CD4-positive, CD25-positive, alpha-beta regulatory T cell (primary cell): ENCODE results near the gene AAR2. TPM values are rescaled to one million over a fixed set of nuclear protein-coding genes. Genes with fewer than 3 reads are reported as not detected.

Experiments used
- ATAC-seq, 2 donors: fragments of 150-1000 bp; cut with Tn5 transposase; one replicate each; pipeline ENCODE4 v1.10.0; 2021; ENCODE audit warnings: low read depth in 2 of 2, moderate number of reproducible peaks in 2 of 2, moderate library complexity in 1 of 2
- DNase-seq, 3 donors: peaks; one replicate each; pipeline versions ENCODE4 v3.0.0 to v3.0.0-alpha.2; 2012 to 2022; ENCODE audit warnings: mixed read lengths in 1 of 3
- H3K27ac ChIP-seq: one replicate; pipeline ENCODE4 v1.7.0; 2013; ENCODE audit warnings: mild to moderate bottlenecking, low read length; ENCODE audit not compliant: insufficient read depth, poor library complexity, severe bottlenecking
- H3K27me3 ChIP-seq: one replicate; pipeline ENCODE4 v1.7.0; 2013; ENCODE audit warnings: low read length; ENCODE audit not compliant: control insufficient read depth, insufficient read depth
- H3K36me3 ChIP-seq: one replicate; pipeline ENCODE4 v1.7.0; 2013; ENCODE audit warnings: mild to moderate bottlenecking, low read length, moderate library complexity; ENCODE audit not compliant: control insufficient read depth, insufficient read depth
- H3K4me1 ChIP-seq: 2 replicates; pipeline ENCODE4 v1.7.0; 2013; ENCODE audit warnings: mild to moderate bottlenecking, low read length; ENCODE audit not compliant: insufficient read depth, control insufficient read depth, poor library complexity, severe bottlenecking
- H3K4me3 ChIP-seq: one replicate; pipeline ENCODE4 v1.7.0; 2013; ENCODE audit warnings: low read depth, mild to moderate bottlenecking, low read length, moderate library complexity
- H3K9me3 ChIP-seq, 2 experiments: 1 replicate in 1 of 2; 2 replicates in 1 of 2; pipeline ENCODE4 v1.7.0; 2013; ENCODE audit warnings: low read length in 2 of 2, mild to moderate bottlenecking in 1 of 2, moderate library complexity in 1 of 2; ENCODE audit not compliant: control insufficient read depth in 2 of 2
- H3K27ac Mint-ChIP-seq, 3 donors: one replicate each; pipeline ENCODE4 v1.8.0; 2020 to 2022; ENCODE audit warnings: mild to moderate bottlenecking in 3 of 3, mixed read lengths in 3 of 3, moderate library complexity in 2 of 3
- H3K27me3 Mint-ChIP-seq: one replicate; pipeline ENCODE4 v1.8.0; 2022; ENCODE audit warnings: mild to moderate bottlenecking, mixed read lengths
- H3K36me3 Mint-ChIP-seq: one replicate; pipeline ENCODE4 v1.8.0; 2020; ENCODE audit warnings: mixed read lengths
- H3K4me1 Mint-ChIP-seq, 4 donors: one replicate each; pipeline ENCODE4 v1.8.0; 2020 to 2022; ENCODE audit warnings: mixed read lengths in 4 of 4, mild to moderate bottlenecking in 1 of 4
- H3K4me3 Mint-ChIP-seq, 4 donors: one replicate each; pipeline ENCODE4 v1.8.0; 2020 to 2022; ENCODE audit warnings: mild to moderate bottlenecking in 4 of 4, mixed read lengths in 4 of 4, moderate library complexity in 3 of 4
- H3K9me3 Mint-ChIP-seq, 7 donors: one replicate each; pipeline ENCODE4 v1.8.0; 2020 to 2022; ENCODE audit warnings: mixed read lengths in 7 of 7, mild to moderate bottlenecking in 3 of 7, moderate library complexity in 2 of 7
- polyA plus RNA-seq, 4 donors: library from polyadenylated mRNA; unstranded; fragments of 300-500 nt; fragmentation: Illumina TruSeq; gene quantifications; one replicate each; pipeline ENCODE4 v1.2.3, GENCODE V29; 2021
- total RNA-seq: library from RNA; stranded (reverse); gene quantifications from one replicate; pipeline ENCODE4 v1.2.3, GENCODE V29; 2022

AAR2 gene
- total and polyA plus RNA-seq, 5 donors from 2014 or later = 18.0 to 58.3 (median 49.0) TPM

GRCh38 chr20:36271639-36272546 is 35.6 kb downstream of the AAR2 start:
- Mint-ChIP-seq H3K4me3 (no peak overlapping the region), H3K36me3 (no peaks in the 10 kb centered on the region), H3K27ac (no peak overlapping the region), H3K27me3 (peaks cover 12% of the 10 kb centered on the region), H3K9me3 (peaks cover 0 to 2% (median 0%) of the 10 kb centered on the region in 7 donors), H3K4me1 (no peaks in the 10 kb centered on the region)
- Histone ChIP-seq H3K36me3 (no peaks in the 10 kb centered on the region), H3K4me1 (no peaks in the 10 kb centered on the region), H3K9me3 (no peaks in the 10 kb centered on the region), H3K27ac (no peak overlapping the region), H3K4me3 (no peak overlapping the region), H3K27me3 (no peaks in the 10 kb centered on the region)
- no peak for ATAC-seq
- no peak for DNase-seq

DNA sequence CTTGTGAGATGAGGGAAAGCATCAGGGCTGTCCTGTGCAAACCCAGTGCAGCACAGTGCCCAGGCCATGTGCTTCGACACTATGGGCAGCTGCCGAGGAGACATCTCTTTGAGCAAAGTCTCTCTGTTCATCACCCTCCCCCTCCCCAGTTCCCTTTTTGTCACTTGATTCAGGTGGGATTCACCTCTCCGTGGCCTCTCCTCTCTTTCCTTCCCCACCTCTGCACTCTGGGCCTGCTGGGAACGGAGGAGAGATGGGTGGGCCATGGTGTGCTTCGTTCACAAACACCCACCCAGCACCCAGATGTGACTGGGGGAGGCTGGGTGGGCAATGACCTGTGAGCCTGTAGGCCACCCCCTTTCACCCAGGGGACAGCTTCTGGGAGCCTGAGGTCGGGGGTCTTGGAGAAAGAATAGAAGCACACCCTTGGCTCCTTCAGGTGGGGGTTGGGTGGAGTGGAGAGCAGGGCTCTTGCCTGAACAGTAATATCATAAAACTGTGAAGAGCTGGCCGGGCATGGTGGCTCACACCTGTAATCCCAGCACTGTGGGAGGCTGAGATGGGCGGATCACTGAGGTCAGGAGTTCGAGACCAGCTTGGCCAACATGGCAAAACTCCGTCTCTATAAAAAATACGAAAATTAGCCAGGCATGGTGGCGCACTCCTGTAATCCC is 36.4 kb downstream of the AAR2 start:
- ATAC-seq = no peak
- H3K4me3 ChIP-seq = no peak overlapping the region
- H3K4me1 ChIP-seq = no peaks in the 10 kb centered on the region
- Mint-ChIP-seq H3K27ac (peak overlapping the region in 1 of 3 donors; percentile 84), H3K27me3 (peaks cover 17% of the 10 kb centered on the region), H3K9me3 (peaks cover 0 to 2% (median 0%) of the 10 kb centered on the region in 7 donors), H3K4me1 (no peaks in the 10 kb centered on the region), H3K36me3 (no peaks in the 10 kb centered on the region), H3K4me3 (no peak overlapping the region)
- no peaks in the 10 kb centered on the region for H3K36me3 ChIP-seq
- no peak overlapping the region for H3K27ac ChIP-seq
- H3K27me3 ChIP-seq = no peaks in the 10 kb centered on the region
- no peaks in the 10 kb centered on the region for H3K9me3 ChIP-seq
- no peak for DNase-seq

- no peaks in the 10 kb centered on the region for H3K4me1 Mint-ChIP-seq
- peaks cover 0 to 2% (median 0%) of the 10 kb centered on the region in 7 donors for H3K9me3 Mint-ChIP-seq
- DNase-seq (peak in 1 of 3 donors; percentile 32), ATAC-seq (no peak)
- H3K4me1 ChIP-seq = no peaks in the 10 kb centered on the region
- H3K9me3 ChIP-seq = no peaks in the 10 kb centered on the region
- H3K4me3 Mint-ChIP-seq = no peak overlapping the region
- no peaks in the 10 kb centered on the region for H3K27me3 ChIP-seq
- no peaks in the 10 kb centered on the region for H3K36me3 Mint-ChIP-seq
- no peak overlapping the region for H3K27ac ChIP-seq
- no peak overlapping the region for H3K27ac Mint-ChIP-seq
- H3K27me3 Mint-ChIP-seq = peaks cover 17% of the 10 kb centered on the region
- no peaks in the 10 kb centered on the region for H3K36me3 ChIP-seq
- no peak overlapping the region for H3K4me3 ChIP-seq
Observed at GRCh38 chr20:36273414-36274180, 37.3 kb downstream of the AAR2 start.

GRCh38 chr20:36274181-36274841 is 38.0 kb downstream of the AAR2 start:
- no peak overlapping the region for H3K27ac Mint-ChIP-seq

GRCh38 chr20:36275011-36275410 is 38.7 kb downstream of the AAR2 start:
- H3K4me3 ChIP-seq = no peak overlapping the region
- no peaks in the 10 kb centered on the region for H3K36me3 Mint-ChIP-seq
- no peaks in the 10 kb centered on the region for H3K4me1 ChIP-seq
- DNase-seq = no peak
- peaks cover 0 to 2% (median 0%) of the 10 kb centered on the region in 7 donors for H3K9me3 Mint-ChIP-seq
- no peak overlapping the region for H3K27ac ChIP-seq
- no peak overlapping the region for H3K4me3 Mint-ChIP-seq
- ATAC-seq = no peak
- no peaks in the 10 kb centered on the region for H3K36me3 ChIP-seq
- H3K9me3 ChIP-seq = no peaks in the 10 kb centered on the region
- H3K27ac Mint-ChIP-seq = no peak overlapping the region
- H3K4me1 Mint-ChIP-seq = no peaks in the 10 kb centered on the region
- peaks cover 25% of the 10 kb centered on the region for H3K27me3 Mint-ChIP-seq
- H3K27me3 ChIP-seq = no peaks in the 10 kb centered on the region

More at GRCh38 chr20:36274181-36274841, 38.0 kb downstream of the AAR2 start:
- no peaks in the 10 kb centered on the region for H3K9me3 ChIP-seq
- H3K4me1 Mint-ChIP-seq = no peaks in the 10 kb centered on the region
- H3K9me3 Mint-ChIP-seq = peaks cover 0 to 2% (median 0%) of the 10 kb centered on the region in 7 donors
- no peaks in the 10 kb centered on the region for H3K36me3 Mint-ChIP-seq
- ATAC-seq (no peak), DNase-seq (no peak)
- H3K27me3 Mint-ChIP-seq = peaks cover 22% of the 10 kb centered on the region
- no peak overlapping the region for H3K27ac ChIP-seq
- H3K27me3 ChIP-seq = no peaks in the 10 kb centered on the region
- H3K4me1 ChIP-seq = no peaks in the 10 kb centered on the region
- H3K36me3 ChIP-seq = no peaks in the 10 kb centered on the region
- no peak overlapping the region for H3K4me3 ChIP-seq
- no peak overlapping the region for H3K4me3 Mint-ChIP-seq

- Histone ChIP-seq H3K27me3 (no peaks in the 10 kb centered on the region), H3K4me1 (no peaks in the 10 kb centered on the region), H3K4me3 (no peak overlapping the region), H3K27ac (no peak overlapping the region), H3K9me3 (no peaks in the 10 kb centered on the region), H3K36me3 (no peaks in the 10 kb centered on the region)
- DNase-seq (no peak), ATAC-seq (no peak)
- Mint-ChIP-seq H3K4me3 (no peak overlapping the region), H3K27ac (peak overlapping the region in 1 of 3 donors; percentile 79), H3K36me3 (no peaks in the 10 kb centered on the region), H3K9me3 (peaks cover 0 to 2% (median 0%) of the 10 kb centered on the region in 7 donors), H3K27me3 (peaks cover 26% of the 10 kb centered on the region), H3K4me1 (no peaks in the 10 kb centered on the region)
Observed at GRCh38 chr20:36275441-36276189, 39.3 kb downstream of the AAR2 start.

- H3K27me3 Mint-ChIP-seq = peaks cover 24% of the 10 kb centered on the region
Observed at GRCh38 chr20:36277546-36277945, 41.3 kb downstream of the AAR2 start.

More at GRCh38 chr20:36277546-36277945, 41.3 kb downstream of the AAR2 start:
- no peaks in the 10 kb centered on the region for H3K4me1 ChIP-seq
- ATAC-seq (no peak), DNase-seq (no peak)
- H3K4me3 Mint-ChIP-seq = no peak overlapping the region
- no peaks in the 10 kb centered on the region for H3K36me3 ChIP-seq
- peaks cover 0 to 2% (median 0%) of the 10 kb centered on the region in 7 donors for H3K9me3 Mint-ChIP-seq
- no peaks in the 10 kb centered on the region for H3K4me1 Mint-ChIP-seq
- H3K27ac Mint-ChIP-seq = no peak overlapping the region
- no peaks in the 10 kb centered on the region for H3K9me3 ChIP-seq
- H3K36me3 Mint-ChIP-seq = no peaks in the 10 kb centered on the region
- no peaks in the 10 kb centered on the region for H3K27me3 ChIP-seq
- H3K4me3 ChIP-seq = no peak overlapping the region
- no peak overlapping the region for H3K27ac ChIP-seq
